Activated T-helper 1 cell treated with anti-CD3 and anti-CD28 coated beads, Interleukin-12 subunit alpha, Interleukin-12 subunit beta, Interleukin-2, Interleukin-4 antibody, amounts not matched to agents 30 ng/mL and 10 ng/mL and 1 ng/mL, durations not matched to agents 14 hours and 24 hours and 36 hours (primary cell): ENCODE results near the gene ELMOD3. TPM values are rescaled to one million over a fixed set of nuclear protein-coding genes. Genes with fewer than 3 reads are reported as not detected.
"Not testable (repeated sequence)": the region's sequence is repeated elsewhere in the genome, so short reads cannot be mapped to it uniquely, and the experiment has no call there.

Experiments
- DNase-seq: peaks from one replicate; pipeline ENCODE4 v3.0.0; 2021; ENCODE audit warnings: low spot score
- H3K27ac Mint-ChIP-seq: one replicate; pipeline ENCODE4 v1.8.0; 2021; ENCODE audit warnings: mild to moderate bottlenecking, mixed read lengths
- H3K27me3 Mint-ChIP-seq: one replicate; pipeline ENCODE4 v1.8.0; 2022; ENCODE audit warnings: mild to moderate bottlenecking, moderate library complexity, mixed read lengths; ENCODE audit not compliant: insufficient read depth
- H3K36me3 Mint-ChIP-seq: one replicate; pipeline ENCODE4 v1.8.0; 2021; ENCODE audit warnings: low read depth, mixed read lengths
- H3K4me1 Mint-ChIP-seq: one replicate; pipeline ENCODE4 v1.8.0; 2021; ENCODE audit warnings: low read depth, mixed read lengths
- H3K4me3 Mint-ChIP-seq: one replicate; pipeline ENCODE4 v1.8.0; 2021; ENCODE audit warnings: mild to moderate bottlenecking, moderate library complexity, mixed read lengths
- H3K9me3 Mint-ChIP-seq: one replicate; pipeline ENCODE4 v1.8.0; 2021; ENCODE audit warnings: mixed read lengths
- intact Hi-C: fragments of 100-400 bp; cut with micrococcal nuclease; formaldehyde crosslinking; loops from one replicate; pipeline ENCODE4 v1.15.1; 2024
- total RNA-seq: library from RNA; stranded (reverse); gene quantifications from 2 replicates; pipeline ENCODE4 v1.2.3, GENCODE V29; 2022

Gene ELMOD3
- total RNA-seq: 13.8 and 15.9 TPM in 2 replicates

DNA sequence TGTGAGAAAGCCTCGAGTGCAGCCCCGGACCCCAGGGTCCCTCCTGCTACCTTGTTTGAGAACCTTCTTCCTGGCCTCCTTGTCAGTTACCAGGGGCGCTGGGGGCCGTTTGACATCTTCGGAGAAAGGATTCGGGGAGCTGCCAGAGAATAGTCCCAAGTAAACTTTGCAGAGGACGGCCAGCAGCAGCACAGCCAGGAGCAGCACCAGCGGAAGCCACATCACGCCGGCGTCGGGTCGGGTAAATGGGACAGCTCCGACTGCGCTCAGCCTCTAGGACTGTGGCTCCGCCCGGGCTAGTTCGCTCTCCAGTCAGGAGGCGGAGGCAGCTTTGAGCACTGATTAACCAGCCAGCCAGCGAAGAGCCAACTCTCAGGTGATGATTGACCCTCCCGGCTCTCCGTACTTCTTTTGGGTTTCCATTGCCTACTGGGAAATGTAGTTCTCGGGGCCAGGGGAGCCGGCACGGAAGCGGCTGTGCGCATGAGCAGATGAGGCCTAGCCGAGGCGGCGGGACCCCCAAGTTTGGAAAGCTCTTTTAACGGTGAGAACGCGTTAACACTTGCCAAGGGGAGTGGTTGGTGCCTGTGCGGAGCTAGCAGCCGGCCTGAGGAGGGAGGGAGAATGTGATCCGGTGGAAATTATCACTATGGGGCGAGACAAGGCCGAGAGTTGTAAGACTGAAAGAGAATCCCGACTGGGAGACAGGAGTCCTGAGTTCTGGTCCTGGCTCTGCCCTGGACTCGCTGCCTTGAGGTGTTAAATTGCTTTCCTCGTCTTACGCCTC is at the start of gene ELMOD3, which contains the start of gene RETSAT:
Gene ELMOD3 (plus strand): TSS at position 484 of the 787 bp plus-strand sequence. CDS start 2,430 bp downstream, outside the sequence.
Gene RETSAT (minus strand): TSS at position 243 of the 787 bp plus-strand sequence. CDS start 21 bp downstream, at position 222.
- H3K9me3 Mint-ChIP-seq: no peaks in the 10 kb centered on the region
- peak within 1 kb of the TSS; percentile 100 for H3K4me3 Mint-ChIP-seq
- peak within 1 kb of the TSS; percentile 98 for H3K27ac Mint-ChIP-seq
- DNase-seq: peak; percentile 97
- H3K4me1 Mint-ChIP-seq: peaks cover 44% of the 10 kb centered on the region
- H3K36me3 Mint-ChIP-seq: peaks cover 31% of the 10 kb centered on the region
- intact Hi-C loops: loop anchor here (1.0 to 10.0 kb wide), 12 partner anchors 26 to 1088 kb away; partner anchors contain the start of genes GGCX, IMMT, KDM3A and MRPL35
- no peaks in the 10 kb centered on the region for H3K27me3 Mint-ChIP-seq

DNA sequence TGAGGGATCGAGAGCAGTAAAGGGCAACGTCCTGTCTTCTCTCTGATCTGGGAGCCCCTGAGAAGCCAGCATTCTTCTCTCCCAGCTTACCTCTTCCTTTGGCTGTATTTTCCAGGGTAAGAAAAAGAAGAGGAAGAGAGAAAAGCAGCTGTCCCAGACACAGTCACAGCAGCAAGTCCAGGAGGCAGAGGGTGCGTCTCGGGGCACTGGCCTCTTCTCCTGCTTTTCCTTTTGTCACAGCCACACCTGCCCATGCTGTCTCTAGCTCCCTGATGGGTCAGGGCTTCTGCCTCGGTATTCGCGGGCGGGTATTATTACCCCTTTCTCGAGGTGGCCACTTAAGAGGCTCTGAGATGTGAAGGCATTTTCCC is 47.1 kb upstream of the ELMOD3 start:
- no peak for DNase-seq
- H3K27me3 Mint-ChIP-seq: peaks cover 9% of the 10 kb centered on the region
- no peaks in the 10 kb centered on the region for H3K9me3 Mint-ChIP-seq
- peaks cover 31% of the 10 kb centered on the region for H3K4me1 Mint-ChIP-seq
- intact Hi-C loops: no loop called here
- H3K36me3 Mint-ChIP-seq: peaks cover 13% of the 10 kb centered on the region
- H3K27ac Mint-ChIP-seq: no peak overlapping the region
- H3K4me3 Mint-ChIP-seq: no peak overlapping the region

DNA sequence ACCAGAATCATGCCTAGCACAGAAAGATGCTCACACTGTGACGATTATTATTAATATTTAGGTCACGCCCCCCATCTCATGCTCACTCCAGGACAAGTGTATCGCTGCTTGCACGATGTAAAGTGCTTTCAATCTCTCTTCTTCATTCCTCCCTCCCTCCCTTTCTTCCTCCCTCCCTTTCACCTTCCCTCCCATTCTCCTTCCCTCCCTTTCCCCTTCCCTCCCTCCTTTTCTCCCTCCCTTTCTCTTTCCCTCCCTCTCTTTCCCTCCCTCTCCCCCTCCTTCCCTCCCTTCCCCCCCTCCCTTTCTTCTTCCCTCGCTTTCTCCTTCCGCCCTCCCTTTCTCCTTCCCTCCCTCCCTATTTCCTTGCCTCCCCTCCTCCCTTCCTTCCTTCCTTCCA is 46.4 kb upstream of the ELMOD3 start:
- Mint-ChIP-seq H3K27me3 (peaks cover 4% of the 10 kb centered on the region), H3K9me3 (no peaks in the 10 kb centered on the region), H3K36me3 (peaks cover 13% of the 10 kb centered on the region), H3K27ac (no peak overlapping the region), H3K4me3 (no peak overlapping the region), H3K4me1 (peaks cover 31% of the 10 kb centered on the region)
- DNase-seq: no peak
- intact Hi-C loops: no loop called here

DNA sequence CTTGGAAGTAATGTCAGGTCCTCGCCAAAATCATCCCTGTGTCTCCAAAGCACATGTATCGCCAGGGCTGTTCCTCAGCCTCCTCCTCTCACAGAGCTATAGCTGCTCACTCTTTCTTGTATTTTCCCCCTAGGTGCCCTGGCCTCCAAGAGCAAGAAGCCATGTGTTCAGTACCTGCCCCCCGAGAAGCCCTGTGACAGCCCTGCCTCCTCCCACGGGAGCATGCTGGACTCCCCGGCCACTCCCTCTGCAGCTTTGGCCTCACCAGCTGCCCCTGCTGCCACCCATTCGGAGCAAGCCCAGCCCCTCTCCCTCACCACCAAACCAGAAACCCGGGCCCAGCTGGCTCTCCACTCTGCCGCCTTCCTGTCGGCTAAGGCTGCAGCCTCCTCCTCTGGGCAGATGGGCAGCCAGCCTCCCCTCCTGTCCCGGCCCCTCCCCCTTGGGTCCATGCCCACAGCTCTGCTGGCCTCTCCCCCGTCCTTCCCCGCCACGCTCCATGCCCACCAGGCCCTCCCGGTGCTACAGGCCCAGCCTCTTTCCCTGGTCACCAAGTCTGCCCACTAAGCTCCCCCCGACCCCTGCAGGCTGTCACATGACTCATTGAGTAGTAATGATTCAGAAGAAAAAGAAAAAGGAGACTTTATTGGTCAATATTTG is 45.5 kb upstream of the ELMOD3 start:
- peak overlapping the region; percentile 37 for H3K27ac Mint-ChIP-seq
- DNase-seq: no peak
- H3K9me3 Mint-ChIP-seq: no peaks in the 10 kb centered on the region
- H3K36me3 Mint-ChIP-seq: peaks cover 16% of the 10 kb centered on the region
- H3K4me1 Mint-ChIP-seq: peaks cover 31% of the 10 kb centered on the region
- no peak overlapping the region for H3K4me3 Mint-ChIP-seq
- peaks cover 4% of the 10 kb centered on the region for H3K27me3 Mint-ChIP-seq
- intact Hi-C loops: no loop called here

DNA sequence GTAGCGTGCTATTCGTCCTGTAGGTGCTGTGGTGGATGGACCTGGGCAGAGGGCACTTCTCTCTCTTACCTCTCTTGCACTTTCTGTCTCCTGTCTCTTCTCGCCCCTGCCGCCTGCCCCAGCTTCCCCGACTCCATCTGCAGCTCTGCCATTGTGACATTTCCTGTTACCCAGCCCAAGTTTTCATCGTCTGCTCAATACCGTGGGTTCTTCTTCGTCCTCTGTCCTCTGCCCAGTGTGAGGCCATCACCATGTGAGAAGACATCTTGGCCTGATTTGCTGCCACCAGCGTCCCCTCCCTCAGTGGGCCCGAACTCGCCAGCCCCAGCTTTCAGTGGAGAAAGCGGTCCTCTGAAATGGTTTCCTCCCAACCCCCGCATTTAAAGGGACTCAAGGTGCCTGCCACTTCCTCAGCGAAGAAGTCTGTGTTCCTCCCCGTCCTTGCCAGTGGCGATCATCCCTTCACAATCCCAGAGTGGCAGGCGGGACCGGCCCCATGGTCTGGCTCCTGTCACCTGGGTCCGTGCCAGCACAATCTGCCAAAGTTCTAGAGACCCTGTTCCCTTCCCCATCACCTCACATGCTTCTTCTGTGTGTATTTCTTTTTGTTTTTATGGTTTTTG is 44.8 kb upstream of the ELMOD3 start:
- Mint-ChIP-seq H3K27me3 (no peaks in the 10 kb centered on the region), H3K9me3 (no peaks in the 10 kb centered on the region), H3K36me3 (peaks cover 19% of the 10 kb centered on the region), H3K4me3 (peak overlapping the region; percentile 74), H3K27ac (peak overlapping the region; percentile 73), H3K4me1 (peaks cover 31% of the 10 kb centered on the region)
- intact Hi-C loops: no loop called here
- DNase-seq: no peak

DNA sequence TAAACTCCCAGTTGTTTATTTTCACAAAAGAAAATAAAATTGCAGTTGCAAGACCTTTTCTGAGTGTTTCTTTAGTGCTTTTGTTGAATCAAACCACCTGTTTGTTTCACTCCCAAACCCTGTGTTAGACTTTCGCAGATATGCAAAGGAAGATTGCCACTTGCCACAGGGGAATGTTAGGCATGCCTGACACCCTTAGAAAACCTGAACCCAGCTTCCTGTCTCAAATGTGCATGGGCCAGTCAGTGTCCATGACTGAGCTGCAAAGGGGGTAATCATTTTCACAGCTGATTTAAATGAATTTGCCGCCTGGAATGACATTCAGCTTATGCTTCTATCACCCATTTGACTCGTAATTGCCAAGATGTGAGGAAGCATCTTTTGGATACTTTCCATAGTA is 44.2 kb upstream of the ELMOD3 start:
- H3K4me3 Mint-ChIP-seq: peak overlapping the region; percentile 74
- H3K27ac Mint-ChIP-seq: peak overlapping the region; percentile 73
- no peak for DNase-seq
- peaks cover 24% of the 10 kb centered on the region for H3K36me3 Mint-ChIP-seq
- intact Hi-C loops: no loop called here
- no peaks in the 10 kb centered on the region for H3K9me3 Mint-ChIP-seq
- peaks cover 31% of the 10 kb centered on the region for H3K4me1 Mint-ChIP-seq
- no peaks in the 10 kb centered on the region for H3K27me3 Mint-ChIP-seq

DNA sequence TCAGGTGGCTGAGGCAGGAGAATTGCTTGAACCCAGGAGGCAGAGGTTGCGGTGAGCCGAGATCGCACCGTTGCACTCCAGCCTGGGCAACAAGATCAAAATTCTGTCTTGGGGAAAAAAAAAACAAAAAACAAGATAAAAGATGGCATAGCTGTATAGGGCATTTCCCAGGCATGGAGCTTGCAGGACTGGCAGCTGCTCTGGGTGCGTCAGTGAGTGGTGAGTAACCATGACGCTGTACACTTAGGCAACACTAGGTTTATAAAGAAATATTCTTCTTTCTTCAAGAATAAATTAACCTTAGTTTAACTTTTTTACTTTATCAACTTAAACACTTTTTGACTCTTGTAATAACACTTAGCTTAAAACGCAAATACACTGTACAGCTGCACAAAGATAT is 42.2 kb upstream of the ELMOD3 start:
- Mint-ChIP-seq H3K4me3 (no peak overlapping the region), H3K4me1 (peaks cover 31% of the 10 kb centered on the region), H3K36me3 (peaks cover 38% of the 10 kb centered on the region), H3K27ac (no peak overlapping the region), H3K27me3 (no peaks in the 10 kb centered on the region), H3K9me3 (no peaks in the 10 kb centered on the region)
- intact Hi-C loops: no loop called here
- DNase-seq: no peak

DNA sequence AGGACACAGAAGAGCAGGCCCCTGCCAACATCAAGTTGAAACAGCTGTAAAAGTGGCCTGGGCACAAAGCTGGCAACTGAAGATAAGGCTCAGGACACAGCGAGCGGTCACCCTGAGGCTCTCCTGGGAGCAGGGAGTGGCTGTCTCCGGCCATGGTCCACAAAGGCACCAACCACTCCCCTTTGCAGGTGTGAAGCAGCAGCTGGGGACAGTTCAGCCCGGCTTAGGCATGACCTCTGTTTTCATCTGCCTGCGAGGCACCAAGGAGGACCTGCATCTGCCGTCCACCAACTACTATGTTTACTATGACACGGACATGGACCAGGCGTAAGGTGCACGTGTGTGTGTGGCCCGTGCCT is 39.7 kb upstream of the ELMOD3 start:
- peaks cover 46% of the 10 kb centered on the region for H3K36me3 Mint-ChIP-seq
- H3K4me1 Mint-ChIP-seq: peaks cover 33% of the 10 kb centered on the region
- H3K4me3 Mint-ChIP-seq: no peak overlapping the region
- H3K9me3 Mint-ChIP-seq: no peaks in the 10 kb centered on the region
- no peak for DNase-seq
- intact Hi-C loops: no loop called here
- no peak overlapping the region for H3K27ac Mint-ChIP-seq
- H3K27me3 Mint-ChIP-seq: no peaks in the 10 kb centered on the region

DNA sequence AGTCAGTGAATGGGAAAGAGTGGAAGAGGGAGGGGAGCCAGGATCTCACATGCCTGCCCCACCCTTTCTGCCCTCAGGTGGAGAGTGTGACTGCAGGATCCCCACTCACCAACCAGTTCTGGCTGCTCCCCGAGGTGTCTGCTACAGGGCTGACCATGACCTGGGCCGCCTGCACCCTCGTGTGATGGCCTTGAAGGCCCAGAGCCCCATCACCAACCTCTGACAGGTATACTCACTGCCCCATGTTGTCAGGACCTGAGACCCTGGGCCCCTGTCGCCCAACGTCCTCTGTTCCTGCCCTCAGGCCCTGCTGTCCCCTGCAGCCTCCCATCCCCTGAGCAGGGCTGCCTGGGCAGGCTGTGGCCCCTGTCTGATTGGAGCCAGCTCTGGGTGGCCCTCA is 38.6 kb upstream of the ELMOD3 start:
- H3K27ac Mint-ChIP-seq, DNase-seq, H3K27me3 Mint-ChIP-seq, H3K9me3 Mint-ChIP-seq, intact Hi-C loops, H3K4me3 Mint-ChIP-seq: not testable (repeated sequence)
- H3K36me3 Mint-ChIP-seq: peaks cover 56% of the 10 kb centered on the region
- H3K4me1 Mint-ChIP-seq: peaks cover 37% of the 10 kb centered on the region

DNA sequence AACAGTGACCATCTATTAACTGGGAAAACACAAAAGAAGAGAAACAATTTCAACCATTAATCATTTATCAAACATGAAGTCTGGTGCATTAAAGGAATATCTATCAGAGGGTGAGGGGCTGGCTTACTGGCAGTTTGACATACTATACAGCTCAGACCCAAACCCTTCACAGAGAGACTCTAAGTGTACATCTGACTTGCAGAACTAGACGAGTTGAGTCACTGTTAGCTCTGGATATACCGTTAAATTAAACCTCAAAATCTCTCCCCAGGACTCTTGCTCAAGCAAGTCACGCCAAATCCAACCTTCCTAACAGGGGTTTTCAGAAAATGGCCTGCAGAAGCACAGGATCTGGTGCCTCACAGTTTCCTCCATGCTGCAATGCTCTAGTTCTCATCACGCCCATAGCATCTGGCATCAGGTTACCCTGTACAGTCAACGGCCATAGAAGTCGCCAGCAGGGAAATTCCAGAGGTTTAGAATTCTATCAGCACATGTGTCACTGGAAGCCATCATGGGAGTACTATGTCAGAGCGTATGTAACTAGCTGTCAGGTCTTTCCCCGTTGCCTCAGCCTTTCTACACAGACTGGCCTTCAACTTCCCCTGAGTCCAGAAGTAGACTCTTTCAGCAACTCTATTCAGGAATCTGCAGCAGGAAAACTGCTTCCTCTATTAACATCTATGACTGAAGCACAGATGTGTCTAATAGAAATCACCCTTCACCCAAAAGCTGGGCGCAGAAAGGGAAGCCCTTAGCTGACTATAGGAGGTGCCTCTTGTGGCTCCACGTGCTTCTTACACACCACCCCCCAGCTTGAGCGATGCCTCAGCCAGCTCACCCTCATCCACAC is 36.1 kb upstream of the ELMOD3 start:
- no peak for DNase-seq
- Mint-ChIP-seq H3K27me3 (no peaks in the 10 kb centered on the region), H3K4me1 (peaks cover 58% of the 10 kb centered on the region), H3K9me3 (no peaks in the 10 kb centered on the region), H3K27ac (peak overlapping the region; percentile 80), H3K36me3 (peaks cover 71% of the 10 kb centered on the region), H3K4me3 (peak overlapping the region; percentile 27)
- intact Hi-C loops: loop anchor here (1.0 kb wide), 1 partner anchor 8 kb away; no protein-coding TSS in a partner anchor

DNA sequence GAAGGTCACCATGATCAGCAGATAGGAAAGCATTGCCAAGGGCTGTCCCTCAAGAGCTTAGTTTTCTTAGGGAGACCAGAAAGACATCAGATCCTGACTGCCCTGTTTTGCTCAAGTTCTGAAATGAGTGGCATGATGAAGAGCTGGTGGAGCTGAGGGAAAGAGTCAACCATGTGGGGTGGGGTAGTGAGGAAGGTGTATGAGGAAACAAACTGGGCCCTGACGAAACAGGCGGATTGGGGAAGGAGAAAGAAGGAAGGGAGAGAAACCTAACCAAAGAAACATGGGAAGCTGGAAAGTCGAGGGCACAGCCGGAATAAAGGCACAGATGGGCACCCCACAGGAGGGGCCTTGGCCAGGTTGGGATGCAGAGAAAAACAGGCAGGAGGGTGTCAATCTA is 34.8 kb upstream of the ELMOD3 start:
- Mint-ChIP-seq H3K27ac (peak overlapping the region; percentile 71), H3K27me3 (no peaks in the 10 kb centered on the region), H3K4me3 (peak overlapping the region; percentile 43), H3K4me1 (peaks cover 71% of the 10 kb centered on the region), H3K9me3 (no peaks in the 10 kb centered on the region), H3K36me3 (peaks cover 78% of the 10 kb centered on the region)
- intact Hi-C loops: no loop called here
- DNase-seq: no peak

DNA sequence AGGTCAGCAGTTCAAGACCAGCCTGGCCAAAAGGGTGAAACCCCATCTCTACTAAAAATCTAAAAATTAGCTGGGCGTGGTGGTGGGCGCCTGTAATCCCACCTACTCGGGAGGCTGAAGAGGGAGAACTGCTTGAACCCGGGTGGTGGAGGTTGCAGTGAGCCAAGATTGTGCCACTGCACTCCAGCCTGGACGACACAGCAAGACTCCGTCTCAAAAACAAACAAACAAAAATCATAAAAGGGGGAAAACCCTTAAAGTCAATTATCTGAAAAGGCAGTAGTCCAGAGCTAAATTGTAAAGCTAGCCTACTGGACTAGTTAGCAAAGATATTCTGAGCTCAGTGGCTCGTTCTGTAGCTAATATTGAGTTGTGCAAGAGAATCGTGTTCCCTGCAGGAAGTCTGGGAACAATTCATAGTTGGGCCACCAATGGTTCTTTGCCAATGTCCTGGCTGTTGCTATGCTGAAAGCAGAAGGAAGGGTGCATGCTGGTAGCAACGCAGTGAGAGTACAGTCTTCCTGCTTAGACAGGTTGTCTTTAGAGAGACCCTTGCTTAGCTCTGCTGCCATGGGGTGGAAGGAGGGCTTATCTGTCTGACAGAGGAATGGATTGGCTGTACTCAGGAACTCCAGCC is 31.1 kb upstream of the ELMOD3 start:
- no peaks in the 10 kb centered on the region for H3K27me3 Mint-ChIP-seq
- H3K4me3 Mint-ChIP-seq: peak overlapping the region; percentile 95
- H3K4me1 Mint-ChIP-seq: peaks cover 66% of the 10 kb centered on the region
- no peak for DNase-seq
- H3K9me3 Mint-ChIP-seq: no peaks in the 10 kb centered on the region
- intact Hi-C loops: no loop called here
- H3K36me3 Mint-ChIP-seq: peaks cover 80% of the 10 kb centered on the region
- no peak overlapping the region for H3K27ac Mint-ChIP-seq
